Stimulated activated CD4-positive, alpha-beta T cell treated with anti-CD3 and anti-CD28 coated beads, Interleukin-2, amount 100 ng/mL, for 48 hours (primary cell): Measurements from ENCODE around the gene CPEB4.

ENCODE experiments used
- DNase-seq, 2 donors: peaks; one replicate each; pipeline ENCODE4 v3.0.0-alpha.2; 2020

CPEB4 gene

DNA sequence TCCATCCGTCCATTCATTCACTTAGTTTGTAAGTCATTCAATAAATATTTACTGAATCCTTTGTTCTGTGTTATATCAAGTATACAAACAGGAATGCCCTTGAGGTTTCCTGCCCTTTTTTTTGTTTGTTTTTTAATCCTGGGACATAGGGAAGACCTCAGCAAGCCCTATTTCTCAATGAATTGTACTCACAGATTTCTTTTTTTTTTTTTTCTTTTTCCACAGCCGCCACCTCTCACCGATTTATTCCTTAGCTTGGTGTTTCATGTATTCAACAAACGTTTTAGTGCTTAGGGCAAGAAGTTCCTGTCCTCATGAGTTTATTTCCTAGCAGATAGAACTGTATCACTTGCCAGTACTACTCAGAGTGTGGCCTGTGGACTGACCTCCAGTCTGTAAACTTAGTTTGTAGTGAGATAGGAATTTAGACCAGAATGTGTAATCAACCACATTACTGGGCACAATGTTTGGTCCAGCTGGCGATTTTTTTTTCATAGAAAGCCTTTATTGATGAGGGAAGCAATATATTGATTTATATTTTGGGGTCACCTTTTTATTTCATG, 65.5 kb downstream of the CPEB4 start:
- DNase-seq = no peak

- DNase-seq = no peak
Measured at GRCh38 chr5:173954671-173955521, 66.7 kb downstream of the CPEB4 start.

DNA sequence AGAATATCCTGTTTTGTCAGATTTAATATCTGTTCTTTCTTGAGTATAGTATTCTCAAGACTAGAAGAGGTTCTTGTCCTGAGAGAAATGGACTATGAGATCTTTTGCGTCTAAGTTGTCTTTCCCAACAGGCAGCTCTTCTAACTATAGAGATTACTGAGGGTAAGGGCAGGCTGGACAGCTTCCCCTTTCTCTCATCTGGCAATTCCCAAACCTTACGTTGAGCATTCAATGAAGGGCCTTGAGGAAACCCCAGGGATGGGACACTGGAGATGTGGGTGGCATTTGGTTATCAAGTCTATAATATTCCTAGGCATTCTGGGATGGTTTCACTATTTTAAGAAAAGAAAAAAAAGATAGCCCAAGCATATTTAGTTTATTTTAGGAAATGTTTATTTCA, 72.8 kb downstream of the CPEB4 start:
- no peak for DNase-seq

- DNase-seq = no peak
Measured at GRCh38 chr5:173961418-173961817, 73.3 kb downstream of the CPEB4 start.

- DNase-seq = no peak
Measured at GRCh38 chr5:173962436-173962972, 74.4 kb downstream of the CPEB4 start.

DNA sequence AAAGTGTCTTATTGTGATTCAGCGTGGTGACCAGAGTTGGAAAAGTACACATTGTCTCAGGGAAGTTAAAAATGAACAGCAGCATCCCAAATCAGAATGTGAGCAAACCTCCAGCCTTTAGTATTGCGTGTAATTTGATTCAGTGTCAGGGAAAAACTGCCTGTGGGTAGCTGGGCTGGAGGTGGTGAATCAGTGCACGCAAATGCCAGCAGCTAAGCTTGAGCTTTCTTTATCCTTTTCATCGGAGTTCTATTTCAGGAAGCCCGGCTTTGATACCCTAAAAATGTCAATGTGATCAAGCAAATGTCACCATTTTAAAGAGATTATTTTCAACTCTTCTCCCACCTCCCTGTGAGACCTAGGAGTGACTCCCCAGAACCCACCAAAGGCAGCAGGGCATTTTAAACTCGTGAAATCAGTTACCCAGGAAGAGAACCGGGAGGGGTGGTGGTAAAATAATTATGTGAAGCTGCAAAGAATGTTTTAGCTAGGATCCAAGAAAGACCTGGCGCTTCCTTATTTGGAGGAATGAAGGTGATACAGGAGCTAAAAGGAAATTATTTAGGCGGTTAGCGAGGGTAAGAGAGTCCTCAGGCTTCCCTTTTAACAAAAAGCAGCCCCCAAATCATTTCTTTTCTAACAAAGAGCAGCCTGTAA, 75.2 kb downstream of the CPEB4 start:
- DNase-seq = no peak

DNA sequence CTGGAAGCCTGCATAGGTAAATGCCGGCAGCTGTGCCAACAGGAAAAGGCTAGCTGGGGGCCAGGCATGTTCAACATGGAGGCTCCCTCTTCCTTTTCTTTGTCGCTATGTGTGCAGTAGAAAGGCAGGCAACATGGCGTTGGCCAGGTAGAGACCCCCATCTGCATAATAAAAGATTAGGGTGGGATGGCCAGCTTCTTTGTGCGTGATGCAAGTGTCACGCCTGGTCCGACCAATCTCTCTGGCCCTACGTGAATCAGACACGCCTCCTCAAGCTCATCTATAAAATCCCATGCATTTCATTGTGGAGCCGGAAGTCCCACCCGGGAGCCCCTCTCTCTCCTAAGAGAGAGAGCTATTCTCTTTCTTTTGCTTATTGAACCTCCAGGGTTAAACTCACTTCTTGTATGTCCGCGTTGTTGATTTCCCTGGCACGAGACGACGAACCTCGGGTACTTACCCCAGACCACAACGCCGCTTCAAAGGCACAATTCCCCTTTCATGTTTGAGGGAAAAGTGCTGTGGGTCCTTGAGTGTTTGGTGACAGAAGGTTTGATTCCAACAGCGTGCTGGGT, 75.8 kb downstream of the CPEB4 start:
- DNase-seq = no peak

DNA sequence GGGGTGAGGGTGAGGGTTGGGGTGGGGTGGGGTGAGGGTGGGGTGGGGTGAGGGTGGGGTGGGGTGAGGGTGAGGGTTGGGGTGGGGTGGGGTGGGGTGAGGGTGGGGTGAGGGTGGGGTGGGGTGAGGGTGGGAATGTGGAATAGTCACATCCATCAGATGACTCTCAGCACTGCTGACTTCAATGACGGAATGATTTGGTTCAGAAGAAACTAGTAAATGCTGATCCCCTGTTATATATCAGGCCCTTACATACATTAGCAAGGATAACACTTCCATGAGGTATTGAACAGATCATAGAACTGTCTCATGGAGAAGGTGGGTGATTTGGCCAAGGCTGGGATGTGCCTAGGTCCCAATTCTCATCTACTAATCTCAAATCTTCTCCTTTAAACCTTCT, 76.4 kb downstream of the CPEB4 start:
- DNase-seq = no peak

DNA sequence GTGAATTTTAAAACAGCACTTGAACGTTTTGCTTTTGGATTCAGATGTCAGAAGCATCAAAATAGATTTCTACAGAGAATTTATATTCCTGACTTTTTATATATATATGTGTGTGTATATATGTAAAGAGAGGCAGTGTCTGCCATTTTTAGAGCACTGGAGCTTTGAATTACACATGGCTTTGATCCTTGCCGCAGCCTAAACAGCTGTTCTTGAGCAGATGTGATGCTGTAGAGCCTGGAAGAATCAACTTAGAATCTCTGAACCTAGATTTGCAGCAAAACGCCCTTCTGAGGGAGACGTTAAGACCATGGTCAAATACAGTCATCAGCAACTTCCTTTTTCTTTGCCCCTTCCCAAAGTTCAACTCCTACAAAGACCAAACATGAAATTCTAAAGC, 79.1 kb downstream of the CPEB4 start:
- no peak for DNase-seq

- DNase-seq = no peak
Measured at GRCh38 chr5:173968154-173968797, 80.1 kb downstream of the CPEB4 start.

- no peak for DNase-seq
Measured at GRCh38 chr5:173969167-173970049, 81.3 kb downstream of the CPEB4 start.

DNA sequence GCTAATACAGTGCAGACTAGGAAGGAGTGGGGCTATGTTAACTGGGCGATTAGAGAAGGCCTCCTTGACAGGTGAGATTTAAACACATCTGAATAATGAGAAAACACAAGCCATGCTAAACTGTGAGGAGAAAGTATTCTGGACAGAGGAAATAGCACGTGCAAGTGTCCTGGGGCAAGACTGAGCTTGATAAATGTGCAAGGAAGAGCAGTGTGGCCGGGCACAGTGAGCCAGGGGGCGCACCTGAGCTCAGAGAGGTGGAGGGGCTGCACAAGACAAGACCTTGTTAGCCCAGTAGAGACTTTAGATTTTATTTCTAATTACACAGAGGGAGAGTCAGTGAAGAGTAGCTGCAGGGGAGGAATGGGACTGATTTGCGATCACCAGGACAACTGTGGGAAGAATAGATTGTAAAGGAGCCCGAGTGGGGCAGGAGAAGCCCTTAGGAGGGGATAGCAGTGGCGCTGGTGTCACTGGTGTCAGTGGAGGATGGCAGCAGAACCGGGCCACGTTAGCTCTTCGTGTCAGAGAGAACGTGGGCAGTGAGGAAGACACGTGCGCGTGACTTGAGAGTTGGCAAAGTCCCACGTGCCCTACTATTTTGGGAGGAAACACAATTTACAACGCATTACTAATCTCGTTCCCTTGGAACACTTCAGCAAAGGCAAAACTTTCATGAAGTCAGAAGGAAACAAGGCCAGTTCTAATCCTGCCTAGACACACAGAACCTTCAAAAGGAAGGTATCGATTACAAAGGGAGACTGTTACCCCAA, 82.9 kb downstream of the CPEB4 start:
- DNase-seq = no peak

GRCh38 chr5:173971681-173972345, 83.7 kb downstream of the CPEB4 start:
- DNase-seq = no peak

GRCh38 chr5:173972607-173972924, 84.4 kb downstream of the CPEB4 start:
- no peak for DNase-seq

GRCh38 chr5:173972925-173973615, 84.9 kb downstream of the CPEB4 start:
- peak; percentile 72 to 76 for DNase-seq

- no peak for DNase-seq
Measured at GRCh38 chr5:173973616-173973969, 85.4 kb downstream of the CPEB4 start.

GRCh38 chr5:173974688-173975239, 86.6 kb downstream of the CPEB4 start:
- no peak for DNase-seq

- DNase-seq = no peak
Measured at GRCh38 chr5:173981185-173981761, 93.1 kb downstream of the CPEB4 start.

GRCh38 chr5:173984218-173984617, 96.1 kb downstream of the CPEB4 start:
- no peak for DNase-seq
